ENCODE results near the gene C2orf66.

Gene C2orf66

GRCh38 chr2:196809260-196809659, at the start of gene C2orf66:
Gene C2orf66, minus strand, starts transcription at chr2:196809355. Its CDS starts 19 bp downstream, at chr2:196809336.
- no peak for DNase-seq (ENCODE audit: low read depth in 2 of 2)

GRCh38 chr2:196854629-196855028, 45.5 kb upstream of the C2orf66 start:
- no peak for DNase-seq (ENCODE audit: low read depth in 2 of 2)

GRCh38 chr2:196853301-196854087, 44.3 kb upstream of the C2orf66 start:
- no peak for DNase-seq (ENCODE audit: low read depth in 2 of 2)

- no peak for DNase-seq (ENCODE audit: low read depth in 2 of 2)
These were observed 41.9 kb upstream of the C2orf66 start for GRCh38 chr2:196851088-196851487.

- no peak for DNase-seq (ENCODE audit: low read depth in 2 of 2)
These were observed 40.7 kb upstream of the C2orf66 start for GRCh38 chr2:196849895-196850294.

- no peak for DNase-seq (ENCODE audit: low read depth in 2 of 2)
These were observed 37.1 kb upstream of the C2orf66 start for GRCh38 chr2:196846295-196846694.

GRCh38 chr2:196845371-196845770, 36.2 kb upstream of the C2orf66 start:
- DNase-seq (ENCODE audit: low read depth in 2 of 2), result no peak

GRCh38 chr2:196840171-196840570, 31.0 kb upstream of the C2orf66 start:
- DNase-seq (ENCODE audit: low read depth in 2 of 2), result no peak

GRCh38 chr2:196839574-196839973, 30.4 kb upstream of the C2orf66 start:
- DNase-seq (ENCODE audit: low read depth in 2 of 2), result no peak

GRCh38 chr2:196836440-196836839, 27.3 kb upstream of the C2orf66 start:
- no peak for DNase-seq (ENCODE audit: low read depth in 2 of 2)

- no peak for DNase-seq (ENCODE audit: low read depth in 2 of 2)
These were observed 21.5 kb upstream of the C2orf66 start for GRCh38 chr2:196830701-196831100.

- no peak for DNase-seq (ENCODE audit: low read depth in 2 of 2)
These were observed 18.2 kb upstream of the C2orf66 start for GRCh38 chr2:196827356-196827755.

- no peak for DNase-seq (ENCODE audit: low read depth in 2 of 2)
These were observed 14.8 kb upstream of the C2orf66 start for GRCh38 chr2:196823750-196824522.

GRCh38 chr2:196821195-196821594, 12.0 kb upstream of the C2orf66 start:
- DNase-seq (ENCODE audit: low read depth in 2 of 2), result no peak

- DNase-seq (ENCODE audit: low read depth in 2 of 2), result no peak
These were observed 981 bp downstream of the C2orf66 start for GRCh38 chr2:196808083-196808665.

GRCh38 chr2:196804381-196804780, 4.8 kb downstream of the C2orf66 start:
- DNase-seq (ENCODE audit: low read depth in 2 of 2), result no peak

- no peak for DNase-seq (ENCODE audit: low read depth in 2 of 2)
These were observed 6.8 kb downstream of the C2orf66 start for GRCh38 chr2:196802401-196802800.

GRCh38 chr2:196801674-196802261, 7.4 kb downstream of the C2orf66 start:
- no peak for DNase-seq (ENCODE audit: low read depth in 2 of 2)

GRCh38 chr2:196798980-196799379, 10.2 kb downstream of the C2orf66 start:
- no peak for DNase-seq (ENCODE audit: low read depth in 2 of 2)

GRCh38 chr2:196792865-196793264, 16.3 kb downstream of the C2orf66 start:
- no peak for DNase-seq (ENCODE audit: low read depth in 2 of 2)

GRCh38 chr2:196783431-196784094, 25.6 kb downstream of the C2orf66 start:
- no peak for DNase-seq (ENCODE audit: low read depth in 2 of 2)

GRCh38 chr2:196767101-196767500, 42.1 kb downstream of the C2orf66 start:
- DNase-seq (ENCODE audit: low read depth in 2 of 2), result no peak

Measured in stimulated activated CD8-positive, alpha-beta memory T cell treated with anti-CD3 and anti-CD28 coated beads, Interleukin-7, amount 100 ng/mL, for 1 hour (primary cell).